GM21723 (cell line): Measurements from ENCODE around the gene MYRIP.
A peak's percentile ranks its signal among the peaks of the same experiment; 100 is the strongest.

Source experiments
- ATAC-seq: cut with Tn5 transposase; IDR thresholded peaks from one replicate; pipeline ENCODE4 v1.9.1; 2021; ENCODE audit warnings: mild to moderate bottlenecking, moderate library complexity; ENCODE audit not compliant: unreplicated experiment

MYRIP gene

DNA sequence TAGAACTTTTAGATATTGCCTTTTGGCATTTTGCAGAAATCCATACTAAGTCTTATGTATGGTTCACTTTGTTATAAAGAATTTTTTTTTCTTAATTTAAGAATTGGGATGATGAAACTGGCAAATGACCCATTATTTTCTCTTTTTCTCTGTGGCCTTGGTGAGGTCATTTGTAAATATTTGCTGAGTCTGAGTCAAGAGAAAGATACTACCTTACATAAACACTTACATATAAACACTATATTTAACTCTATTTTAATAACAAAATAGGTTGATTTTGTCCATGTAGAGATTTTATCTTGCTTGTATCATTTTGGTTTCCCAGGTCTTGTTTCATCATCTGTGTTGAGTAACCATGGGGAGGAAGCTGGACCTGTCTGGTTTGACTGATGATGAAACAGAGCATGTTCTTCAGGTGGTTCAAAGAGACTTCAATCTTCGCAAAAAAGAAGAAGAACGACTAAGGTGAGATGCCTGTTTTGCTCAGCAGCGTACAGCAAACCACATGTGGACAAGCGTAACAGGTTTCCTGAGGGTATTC, 91.1 kb downstream of the MYRIP start:
- no peak for ATAC-seq

DNA sequence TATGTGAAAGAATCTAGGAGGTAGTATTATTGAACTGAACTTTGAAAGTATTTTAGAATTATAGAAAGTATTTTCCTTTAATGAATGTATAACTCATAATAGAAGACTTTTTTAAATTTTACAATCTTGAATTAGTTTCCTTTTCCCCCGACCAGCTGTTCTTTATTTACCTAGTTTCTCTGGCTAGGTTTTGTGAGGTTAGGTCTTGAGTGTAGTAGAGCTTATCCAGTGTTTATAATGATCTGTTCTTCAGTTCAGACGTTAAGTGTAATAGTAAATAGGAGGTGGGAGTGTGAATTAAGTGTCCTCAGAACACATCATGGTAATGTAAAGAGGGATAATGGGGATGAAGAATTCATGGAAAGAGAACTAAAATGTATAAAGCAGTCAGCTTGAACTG, 93.8 kb downstream of the MYRIP start:
- ATAC-seq, result no peak

DNA sequence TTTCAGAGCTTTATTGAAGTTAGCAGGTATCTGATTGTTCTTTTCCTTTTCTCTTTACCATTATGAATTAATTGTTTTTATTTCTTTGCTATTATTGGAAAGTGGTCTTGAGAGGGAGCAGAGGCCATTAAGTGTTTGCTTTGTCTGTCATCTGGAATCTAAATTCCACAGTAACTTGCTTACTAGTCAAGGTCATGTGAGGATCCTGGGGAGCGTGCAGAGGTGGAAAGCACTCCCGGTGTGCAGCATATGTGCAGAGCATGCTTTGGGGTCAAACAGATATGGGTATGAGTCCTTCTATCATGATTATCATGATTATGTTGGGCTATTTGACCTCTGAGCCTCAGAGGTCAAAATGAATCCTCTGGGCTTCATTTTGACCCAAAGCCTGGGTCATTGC, 96.4 kb downstream of the MYRIP start:
- ATAC-seq, result no peak

DNA sequence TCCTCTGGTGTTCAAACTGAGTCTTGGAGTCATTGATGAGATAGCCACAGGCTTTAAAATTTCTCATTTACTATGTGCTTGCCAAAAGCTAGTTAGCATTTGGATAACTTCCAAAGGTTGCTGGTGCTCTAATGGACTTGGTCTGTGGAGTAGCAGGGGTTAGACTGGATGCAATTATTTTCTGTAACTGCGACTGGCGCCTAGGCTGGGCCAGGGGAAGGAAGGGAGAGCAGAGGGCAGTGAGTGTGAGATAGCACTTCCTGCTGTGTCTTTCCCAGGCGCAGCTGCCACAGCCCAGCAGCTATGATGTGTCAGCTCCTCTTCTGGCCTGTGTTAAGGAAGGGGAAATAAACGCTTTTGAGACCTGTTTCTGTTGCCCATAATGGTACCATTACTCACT, 98.6 kb downstream of the MYRIP start:
- no peak for ATAC-seq

DNA sequence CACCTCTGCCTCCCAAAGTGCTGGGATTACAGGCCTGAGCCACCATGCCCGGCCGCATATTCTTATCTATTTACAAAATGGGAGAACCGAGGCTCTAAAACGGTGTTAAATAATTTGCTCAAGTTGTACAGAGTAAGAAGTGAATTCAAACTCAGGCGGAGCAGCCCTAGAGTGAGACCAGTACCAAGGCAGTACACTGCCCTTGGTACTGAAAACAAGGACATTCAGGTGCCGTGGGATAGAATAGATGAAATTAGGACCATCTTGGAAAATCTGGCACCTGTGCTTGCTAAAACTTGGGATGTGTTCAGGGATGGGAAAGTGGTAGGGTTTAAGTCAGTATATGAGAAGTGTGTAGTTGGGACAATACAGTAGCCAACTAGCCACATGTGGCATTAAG, 100.7 kb downstream of the MYRIP start:
- no peak for ATAC-seq

DNA sequence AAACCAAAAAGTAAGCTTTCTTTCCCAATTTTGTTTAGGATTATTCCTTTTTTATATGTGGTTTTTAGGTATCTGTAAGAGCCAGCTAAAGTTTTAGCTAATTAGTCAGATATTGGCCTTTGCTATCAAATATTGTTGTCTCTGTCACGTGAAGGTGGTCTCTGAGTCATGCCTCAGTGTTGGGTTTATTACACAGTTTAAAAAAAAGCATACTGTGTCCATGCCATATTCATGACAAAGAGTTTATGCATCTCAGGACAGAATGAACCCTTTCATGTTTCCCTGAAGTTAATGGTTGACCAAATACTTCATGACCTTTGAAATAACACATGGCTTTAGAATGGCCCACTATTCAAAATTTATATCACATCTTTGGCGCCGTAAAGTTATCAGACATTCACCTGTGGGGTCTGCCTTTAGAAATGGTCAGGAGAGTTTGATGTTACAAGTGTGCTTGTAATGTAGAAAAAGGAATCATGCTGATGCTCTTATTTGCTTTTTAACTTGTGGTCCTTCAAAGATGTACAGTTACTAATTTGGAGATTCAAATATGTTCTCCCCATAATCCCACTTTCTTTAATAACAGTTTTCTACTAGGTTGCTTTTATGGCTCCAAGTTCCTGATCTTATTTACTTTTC, 101.5 kb downstream of the MYRIP start:
- no peak for ATAC-seq

DNA sequence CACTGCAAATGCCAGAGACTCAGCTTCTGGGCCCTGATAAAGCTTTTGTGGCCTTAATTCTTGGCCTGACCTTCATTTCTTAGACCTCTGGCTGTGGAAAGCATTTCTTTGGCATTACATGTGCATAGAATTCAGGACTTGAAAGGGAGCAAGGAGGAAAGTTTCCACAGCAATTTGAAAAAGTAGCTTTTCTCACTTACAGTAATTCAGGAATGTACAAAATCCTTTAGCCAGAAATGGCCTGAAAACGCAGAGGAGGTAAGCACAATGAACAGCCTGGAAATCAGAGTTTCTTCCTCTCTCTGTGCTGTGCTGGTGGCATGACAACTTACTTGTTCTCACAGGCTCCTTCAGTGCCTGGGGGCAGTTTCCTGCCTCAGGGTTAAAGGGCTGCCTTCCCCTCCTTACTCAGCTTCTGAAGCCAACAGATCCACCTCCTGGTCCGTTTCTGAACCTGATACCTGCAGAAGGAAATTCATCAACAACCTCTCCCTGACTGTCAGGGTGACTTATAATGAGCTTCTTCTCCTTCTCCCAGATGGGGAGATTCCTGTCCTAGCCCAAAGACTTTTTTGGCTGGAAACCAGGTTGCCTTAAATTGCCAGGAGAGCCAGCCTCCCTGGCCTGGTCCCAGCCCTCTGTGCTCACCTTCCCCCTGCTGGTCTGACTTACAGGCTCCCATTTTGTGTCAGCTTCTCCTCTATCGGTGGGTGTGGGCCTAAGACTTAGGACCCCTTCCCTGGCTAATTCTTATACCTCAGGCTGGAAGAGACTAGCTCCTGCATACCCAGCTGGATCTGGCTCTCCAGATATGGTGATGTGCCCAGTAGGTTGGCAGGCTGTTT, 102.3 kb downstream of the MYRIP start:
- ATAC-seq, result no peak

DNA sequence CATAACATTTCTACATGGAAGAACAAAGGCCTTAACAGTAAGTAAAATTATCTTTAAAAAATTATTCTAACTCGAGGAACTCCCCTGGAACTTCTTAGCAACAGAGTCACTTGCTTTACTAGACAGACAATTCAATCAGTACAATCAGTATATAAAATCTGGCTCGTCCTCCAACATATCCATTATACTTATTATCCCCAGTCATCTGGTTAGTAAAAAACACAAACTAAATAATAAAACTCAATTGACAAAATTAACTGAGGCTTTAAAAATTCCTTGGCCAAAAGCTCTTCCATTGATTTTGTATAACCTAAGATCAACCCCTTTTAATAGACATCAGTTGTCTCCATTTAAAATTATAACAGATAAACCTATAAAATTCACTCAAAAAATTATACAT, 105.6 kb downstream of the MYRIP start:
- ATAC-seq, result no peak

DNA sequence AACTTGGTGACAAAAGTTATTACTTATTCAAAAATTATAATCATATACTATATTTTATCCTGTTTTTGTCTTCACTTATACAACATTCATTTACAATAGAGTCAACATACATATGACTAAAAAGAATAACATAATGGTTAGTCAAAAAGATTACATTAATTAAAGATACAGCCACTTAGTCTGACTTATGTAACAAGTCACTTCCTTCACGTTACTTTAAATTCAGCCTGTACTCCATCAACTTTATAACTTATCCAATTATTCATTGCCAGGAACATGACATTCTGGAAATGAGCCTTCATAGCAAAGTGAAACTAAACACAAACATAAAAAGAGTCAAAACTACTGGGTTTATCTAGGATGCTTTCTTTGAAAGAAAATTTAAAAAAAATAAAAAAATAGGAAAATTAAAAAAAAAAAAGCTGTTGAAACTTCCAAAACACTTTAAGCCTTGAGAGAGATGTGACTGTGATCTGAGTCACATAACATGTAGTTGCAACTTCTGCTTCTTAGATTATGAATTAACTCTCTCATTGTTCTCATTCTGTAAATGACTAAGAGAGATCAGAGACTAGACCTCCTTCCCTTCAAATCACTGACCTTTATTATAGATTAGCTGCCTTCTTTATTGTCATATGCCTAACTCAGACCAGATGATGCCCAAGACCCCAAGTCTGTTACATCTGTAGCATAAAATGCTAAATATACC, 107.8 kb downstream of the MYRIP start:
- ATAC-seq, result no peak

DNA sequence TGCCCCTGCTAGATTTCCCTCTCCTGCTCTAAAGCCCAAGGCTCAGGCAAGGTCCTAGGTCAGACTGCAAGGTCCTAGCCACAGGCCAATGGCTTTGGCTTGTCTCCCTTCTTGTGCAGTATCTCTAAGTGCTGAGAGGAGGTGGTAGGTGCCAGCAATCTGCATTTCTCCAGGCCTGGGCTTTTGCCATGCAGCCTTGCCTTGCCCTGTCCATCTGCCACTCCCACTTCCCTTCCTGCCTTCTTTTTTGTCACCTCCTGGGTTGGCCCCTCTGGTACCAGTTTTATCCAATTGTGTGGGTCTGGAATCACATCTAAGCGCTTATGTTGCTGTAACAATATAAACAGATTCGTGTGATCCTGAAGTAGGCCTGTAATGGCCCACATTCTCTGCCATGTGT, 109.9 kb downstream of the MYRIP start:
- ATAC-seq, result no peak

DNA sequence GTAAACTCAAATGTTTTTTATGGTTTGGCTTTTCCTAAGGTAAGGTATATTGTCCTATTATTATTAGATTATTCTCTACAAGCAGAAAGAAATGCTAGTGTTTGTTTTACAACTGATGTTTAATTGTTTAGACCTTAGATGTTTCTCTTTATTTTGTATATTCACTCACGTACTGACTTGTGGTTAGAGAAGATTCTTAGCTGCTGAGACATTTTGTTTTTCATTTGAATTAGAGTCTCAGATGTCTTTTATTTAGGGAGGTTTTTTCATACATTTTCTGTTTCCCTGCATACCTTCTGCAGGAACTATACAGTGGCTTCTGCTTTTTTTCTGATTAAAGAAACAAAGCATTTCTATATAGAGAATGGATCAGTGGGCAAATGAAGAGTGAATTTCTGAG, 110.9 kb downstream of the MYRIP start:
- no peak for ATAC-seq

DNA sequence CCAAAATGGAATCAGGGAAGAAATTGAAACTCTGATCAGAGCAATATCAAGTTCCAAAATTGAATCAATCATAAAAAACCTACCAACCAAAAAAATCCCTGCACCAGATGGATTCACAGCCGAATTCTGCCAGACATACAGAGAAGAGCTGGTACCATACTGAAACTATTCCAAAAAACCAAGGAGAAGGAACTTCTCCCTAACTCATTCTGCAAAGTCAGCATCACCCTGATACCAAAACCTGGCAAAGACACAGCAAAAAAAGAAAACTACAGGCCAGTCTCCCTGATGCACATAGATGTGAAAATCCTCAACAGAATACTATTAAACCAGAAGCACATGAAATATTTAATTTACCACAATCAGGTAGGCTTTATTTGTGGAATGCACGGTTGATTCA, 118.1 kb downstream of the MYRIP start:
- ATAC-seq, result no peak

DNA sequence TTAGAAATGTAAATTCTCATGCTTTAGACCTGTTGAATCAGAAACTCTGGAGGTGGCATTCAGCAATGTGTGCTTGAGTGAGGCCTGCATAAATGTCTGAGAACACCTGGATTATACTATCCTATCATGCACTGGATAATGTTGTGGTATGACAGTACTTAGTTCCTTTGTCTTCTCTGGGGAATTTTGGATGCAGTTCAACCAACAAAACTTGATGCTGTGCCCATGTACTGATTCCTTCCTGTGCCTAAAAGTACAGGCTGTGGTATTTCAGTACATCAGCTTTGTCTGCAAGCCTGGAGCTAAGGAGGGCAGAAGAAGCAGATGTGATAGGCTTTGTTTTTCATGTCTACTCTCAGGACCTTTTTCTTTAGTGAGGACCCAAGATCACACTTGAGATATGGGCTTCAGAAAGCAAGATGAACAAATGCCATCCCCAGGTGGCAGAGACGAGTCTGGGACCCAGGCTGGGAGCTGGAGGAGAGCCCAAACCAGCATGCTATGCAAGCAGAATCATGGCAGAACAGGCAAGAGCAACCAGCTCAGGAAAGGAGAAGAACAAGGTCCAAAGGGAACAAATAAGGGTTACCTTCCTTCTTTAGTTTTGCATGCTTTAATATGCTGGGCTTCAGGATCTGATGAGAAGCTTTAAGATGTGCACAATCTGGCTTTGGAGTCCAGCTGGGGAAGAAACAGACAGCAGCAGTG, 124.7 kb downstream of the MYRIP start:
- no peak for ATAC-seq

DNA sequence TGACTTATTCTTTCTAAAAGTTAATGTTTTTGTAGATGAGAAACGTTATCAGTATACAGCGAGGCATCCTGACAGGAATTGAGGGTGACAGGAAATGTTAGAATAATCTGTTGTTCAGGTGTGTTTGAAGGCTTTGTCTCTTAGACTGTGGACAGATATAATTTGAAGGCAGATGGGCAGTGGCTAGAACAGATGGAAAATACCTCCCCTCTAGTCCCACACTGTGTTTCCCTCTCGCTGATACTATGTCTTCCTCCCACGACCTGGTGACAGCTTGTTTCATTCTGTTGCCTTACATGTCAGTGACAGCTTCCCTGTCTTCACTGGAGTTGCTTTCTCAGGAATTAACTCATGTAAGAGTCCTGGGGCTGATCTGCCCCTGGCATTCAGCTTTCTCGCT, 125.3 kb downstream of the MYRIP start:
- ATAC-seq, result no peak

DNA sequence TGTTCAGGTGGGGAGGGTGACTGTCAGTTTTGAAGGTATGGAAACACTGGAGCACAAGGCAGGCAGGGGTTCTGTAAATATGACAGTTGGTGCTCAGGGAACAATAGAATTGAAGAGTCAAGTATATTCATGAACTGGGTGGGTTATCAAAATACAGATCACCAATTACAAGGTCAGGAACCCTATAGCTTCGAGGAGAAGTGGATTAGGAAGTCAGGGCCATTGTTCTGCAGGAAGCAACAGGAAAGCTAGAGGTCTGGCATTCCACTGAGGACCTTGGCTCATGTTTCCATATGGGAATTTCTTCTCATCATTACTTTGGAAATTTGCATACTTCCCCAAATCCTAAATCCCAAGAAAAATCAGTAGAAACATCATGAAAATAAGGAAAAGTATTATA, 125.9 kb downstream of the MYRIP start:
- no peak for ATAC-seq

DNA sequence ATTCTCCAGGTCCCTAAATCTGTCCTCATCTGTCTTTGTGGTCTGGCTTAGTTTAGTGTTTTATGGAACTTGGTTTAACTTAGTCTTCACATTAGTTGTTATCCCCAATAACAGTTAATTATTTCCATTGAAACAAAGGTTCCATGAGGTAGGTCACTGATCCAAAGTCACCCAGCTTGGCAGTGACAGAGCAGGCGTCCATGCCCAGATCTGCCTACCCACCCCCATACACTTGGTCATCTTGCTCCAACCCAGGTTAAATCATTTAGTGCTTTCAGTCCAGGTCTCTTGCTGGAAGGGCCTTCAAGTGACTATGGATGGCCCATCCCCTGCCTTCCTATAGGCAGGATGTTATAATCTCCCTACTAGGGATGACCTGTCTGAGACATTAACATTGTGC, 127.4 kb downstream of the MYRIP start:
- no peak for ATAC-seq

DNA sequence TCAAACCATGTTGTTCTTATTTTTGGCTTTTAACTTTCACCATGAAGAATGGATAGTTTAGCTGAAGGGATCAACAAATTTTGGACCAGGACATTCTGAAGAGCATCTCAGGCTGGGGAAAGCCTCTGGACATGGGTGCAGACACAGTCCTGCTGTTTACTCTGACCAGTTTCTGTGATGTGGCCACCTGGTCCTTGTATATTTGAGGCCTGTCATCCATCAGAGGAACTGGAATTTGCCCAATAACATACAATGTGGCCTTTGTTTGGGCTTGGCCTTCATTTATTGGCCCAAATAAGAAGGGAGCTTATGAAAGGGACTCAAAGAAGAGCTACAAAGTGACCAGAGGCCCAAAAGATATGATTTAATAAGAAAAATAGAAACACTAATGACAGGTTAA, 127.9 kb downstream of the MYRIP start:
- no peak for ATAC-seq

DNA sequence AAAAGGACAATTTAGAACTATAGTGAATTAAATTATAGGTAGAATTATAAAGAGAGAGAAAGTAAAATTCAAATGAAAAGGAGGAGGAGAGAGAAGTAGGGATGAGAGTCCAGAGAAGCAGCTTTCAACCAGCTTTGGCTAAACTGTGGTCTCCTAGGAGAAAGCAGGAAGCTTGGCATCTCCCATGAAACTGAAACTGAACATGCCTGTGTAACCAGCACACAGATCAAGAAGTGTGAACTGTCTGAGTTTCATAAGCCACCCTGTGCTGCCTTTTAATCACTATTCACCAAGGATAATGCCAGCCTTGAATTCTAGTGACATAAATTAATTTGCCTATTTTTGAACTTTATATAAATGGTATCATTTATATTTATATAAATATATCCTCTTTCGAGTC, 128.5 kb downstream of the MYRIP start:
- peak; percentile 67 for ATAC-seq

DNA sequence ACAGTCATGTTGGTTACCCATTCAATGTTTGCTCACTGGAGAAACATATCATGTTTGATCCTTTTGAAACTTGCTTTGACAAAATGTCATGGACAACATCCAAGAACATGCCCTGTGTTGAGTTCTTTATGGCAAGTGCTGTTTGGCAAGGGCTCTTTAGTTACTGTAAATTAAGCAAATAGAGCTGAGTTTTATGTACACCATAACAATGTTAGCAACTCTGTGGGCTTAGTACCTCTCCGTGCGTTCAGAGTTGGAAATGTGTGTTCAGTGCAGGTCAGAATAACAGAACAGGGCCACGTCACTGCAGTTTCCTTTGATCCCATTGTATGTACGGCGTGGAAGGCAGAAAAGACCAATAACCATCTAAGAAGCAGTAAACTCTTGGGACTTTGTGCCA, 132.5 kb downstream of the MYRIP start:
- ATAC-seq, result no peak

DNA sequence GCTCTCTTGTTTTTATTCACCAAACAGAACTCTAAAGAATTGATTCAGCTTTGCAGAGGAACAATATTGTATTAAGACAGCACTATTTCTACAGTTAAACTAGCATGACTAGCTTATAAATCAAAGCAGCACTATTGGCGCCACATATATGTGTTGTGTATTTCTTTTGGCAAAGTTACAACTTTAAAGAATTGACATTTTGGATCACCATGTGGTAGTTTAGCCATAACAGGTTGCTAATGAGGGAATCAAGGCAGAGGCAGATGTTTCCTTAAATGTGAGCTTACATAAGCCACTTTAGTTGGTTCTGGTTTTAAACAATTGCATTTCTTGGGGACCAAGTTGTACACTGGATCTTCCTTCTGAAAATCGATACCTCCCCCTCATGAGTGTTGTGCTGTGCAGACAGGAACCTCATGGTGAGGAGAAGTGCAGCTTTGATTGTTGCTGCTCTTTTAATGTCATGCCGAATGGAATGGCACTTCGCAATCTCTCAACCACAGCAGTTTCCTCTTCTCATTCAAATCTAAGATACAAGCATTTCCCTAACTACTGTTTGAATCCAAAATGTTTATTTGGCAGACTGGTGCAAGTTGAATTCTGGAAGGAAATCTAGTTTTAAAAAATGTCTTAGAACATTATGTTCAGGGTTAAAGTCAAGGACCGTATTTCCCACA, 151.2 kb downstream of the MYRIP start:
- no peak for ATAC-seq

DNA sequence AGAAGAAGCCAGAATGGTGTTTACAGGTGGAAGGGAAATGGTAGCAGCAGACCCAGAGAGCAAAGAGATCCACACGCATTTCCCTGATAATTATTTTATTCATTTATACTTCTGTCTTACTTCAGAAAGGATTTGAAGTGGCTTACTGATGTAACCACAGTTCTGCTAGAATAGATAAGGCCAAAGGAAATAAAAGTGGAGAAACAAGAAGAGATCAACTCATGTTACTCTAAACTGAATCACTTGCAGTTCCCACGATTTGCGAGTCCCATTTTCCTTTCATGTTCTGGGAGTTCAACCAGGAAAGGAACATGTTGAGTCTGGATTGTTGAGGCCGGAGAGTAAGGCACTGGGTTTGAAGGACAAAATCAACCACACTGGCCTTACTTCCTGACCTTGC, 151.8 kb downstream of the MYRIP start:
- ATAC-seq, result no peak
